ENCODE measurements around the gene ARMH4. TPM values are rescaled to one million over a fixed set of nuclear protein-coding genes. Genes with fewer than 3 reads are reported as not detected.

ARMH4 gene
- total RNA-seq, 1 donor from 2014 or later: not detected

- no peaks in the 10 kb centered on the region for H3K9me3 Mint-ChIP-seq
- ATAC-seq (ENCODE audit: low read depth) (no peak), DNase-seq (no peak)
- no peak overlapping the region for H3K27ac Mint-ChIP-seq
- intact Hi-C loops (cut with micrococcal nuclease): no loop called here
- no peaks in the 10 kb centered on the region for H3K36me3 Mint-ChIP-seq (ENCODE audit: low read depth)
- TF ChIP-seq CTCF (IDR thresholded peaks at IDR 0.05): no peak
- ChIA-PET POLR2A (no interaction called here), CTCF (interaction anchor here (1.2 to 1.3 kb wide), 2 partner anchors 8 to 18 kb away, joined by 4 to 10 read pairs; no protein-coding TSS in a partner anchor)
- no peak overlapping the region for H3K4me3 Mint-ChIP-seq
- peaks cover 9% of the 10 kb centered on the region for H3K27me3 Mint-ChIP-seq
- no peaks in the 10 kb centered on the region for H3K4me1 Mint-ChIP-seq
Observed at GRCh38 chr14:58071341-58071740, 80.7 kb downstream of the ARMH4 start.

GRCh38 chr14:58068306-58068705 lies 83.7 kb downstream of the ARMH4 start:
- POLR2A ChIA-PET: no interaction called here
- no peak for TF ChIP-seq CTCF (IDR thresholded peaks at IDR 0.05)
- Mint-ChIP-seq H3K36me3 (ENCODE audit: low read depth) (no peaks in the 10 kb centered on the region), H3K9me3 (no peaks in the 10 kb centered on the region), H3K27me3 (peaks cover 4% of the 10 kb centered on the region), H3K4me3 (no peak overlapping the region), H3K27ac (no peak overlapping the region), H3K4me1 (no peaks in the 10 kb centered on the region)
- ATAC-seq (ENCODE audit: low read depth): no peak
- intact Hi-C loops (cut with micrococcal nuclease): no loop called here
- CTCF ChIA-PET: no interaction called here
- no peak for DNase-seq

- Mint-ChIP-seq H3K4me1 (no peaks in the 10 kb centered on the region), H3K27me3 (peaks cover 4% of the 10 kb centered on the region), H3K9me3 (no peaks in the 10 kb centered on the region), H3K27ac (no peak overlapping the region), H3K4me3 (no peak overlapping the region), H3K36me3 (ENCODE audit: low read depth) (no peaks in the 10 kb centered on the region)
- DNase-seq (no peak), ATAC-seq (ENCODE audit: low read depth) (no peak)
- intact Hi-C loops (cut with micrococcal nuclease): no loop called here
- POLR2A ChIA-PET: no interaction called here
- TF ChIP-seq CTCF (IDR thresholded peaks at IDR 0.05): no peak
- CTCF ChIA-PET: no interaction called here
Observed at GRCh38 chr14:58066115-58066514, 85.9 kb downstream of the ARMH4 start.

GRCh38 chr14:58061581-58061980 lies 90.4 kb downstream of the ARMH4 start:
- ATAC-seq (ENCODE audit: low read depth): no peak
- ChIA-PET POLR2A (no interaction called here), CTCF (interaction anchor here (3.0 kb wide), 1 partner anchor 10 kb away, joined by 10 read pairs; no protein-coding TSS in a partner anchor)
- no peaks in the 10 kb centered on the region for H3K36me3 Mint-ChIP-seq (ENCODE audit: low read depth)
- intact Hi-C loops (cut with micrococcal nuclease): no loop called here
- no peak for TF ChIP-seq CTCF (IDR thresholded peaks at IDR 0.05)
- H3K27me3 Mint-ChIP-seq: peaks cover 14% of the 10 kb centered on the region
- no peak overlapping the region for H3K27ac Mint-ChIP-seq
- H3K4me3 Mint-ChIP-seq: no peak overlapping the region
- DNase-seq: no peak
- H3K9me3 Mint-ChIP-seq: no peaks in the 10 kb centered on the region
- no peaks in the 10 kb centered on the region for H3K4me1 Mint-ChIP-seq

GRCh38 chr14:58060898-58061297 lies 91.1 kb downstream of the ARMH4 start:
- TF ChIP-seq CTCF (IDR thresholded peaks at IDR 0.05): no peak
- ChIA-PET CTCF (no interaction called here), POLR2A (no interaction called here)
- H3K4me1 Mint-ChIP-seq: no peaks in the 10 kb centered on the region
- H3K4me3 Mint-ChIP-seq: no peak overlapping the region
- intact Hi-C loops (cut with micrococcal nuclease): no loop called here
- no peaks in the 10 kb centered on the region for H3K9me3 Mint-ChIP-seq
- H3K27ac Mint-ChIP-seq: no peak overlapping the region
- peaks cover 14% of the 10 kb centered on the region for H3K27me3 Mint-ChIP-seq
- no peak for DNase-seq
- no peak for ATAC-seq (ENCODE audit: low read depth)
- no peaks in the 10 kb centered on the region for H3K36me3 Mint-ChIP-seq (ENCODE audit: low read depth)
